Activated CD4-positive, alpha-beta T cell treated with anti-CD3 and anti-CD28 coated beads, Interleukin-2, Interleukin-6, amounts not matched to agents 100 ng/mL and 50 ng/mL, durations not matched to agents 16 hours and 8 hours (primary cell): Measurements from ENCODE around the gene C10orf62.
"Not testable (repeated sequence)": the region's sequence is repeated elsewhere in the genome, so short reads cannot be mapped to it uniquely, and the experiment has no call there.

Source experiments
- DNase-seq: peaks from one replicate; pipeline ENCODE4 v3.0.0-alpha.2; 2020

Gene C10orf62

DNA sequence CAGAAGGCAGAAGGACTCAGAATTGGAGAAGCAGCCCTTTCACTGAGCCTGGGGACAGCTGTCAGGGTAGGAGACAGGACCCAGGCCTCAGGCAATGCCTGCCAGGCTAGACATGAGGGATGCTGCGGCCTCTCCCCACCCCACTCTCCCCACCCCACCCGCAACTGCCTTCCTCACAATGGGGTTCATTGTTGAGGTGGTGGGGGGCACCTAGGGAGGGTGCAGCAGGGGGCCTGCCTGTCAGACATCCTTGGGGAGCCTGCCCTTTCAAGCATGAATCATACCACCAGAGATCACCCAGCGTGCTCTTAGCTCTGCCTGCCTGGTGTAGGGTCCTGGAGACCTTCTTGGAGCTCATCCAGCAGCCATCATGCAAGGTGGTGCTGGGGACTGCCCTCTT lies at the start of gene C10orf62:
C10orf62 (plus strand) TSS at position 243 of the 400 bp plus-strand sequence. CDS start 177 bp downstream, outside the sequence.
- no peak for DNase-seq

DNA sequence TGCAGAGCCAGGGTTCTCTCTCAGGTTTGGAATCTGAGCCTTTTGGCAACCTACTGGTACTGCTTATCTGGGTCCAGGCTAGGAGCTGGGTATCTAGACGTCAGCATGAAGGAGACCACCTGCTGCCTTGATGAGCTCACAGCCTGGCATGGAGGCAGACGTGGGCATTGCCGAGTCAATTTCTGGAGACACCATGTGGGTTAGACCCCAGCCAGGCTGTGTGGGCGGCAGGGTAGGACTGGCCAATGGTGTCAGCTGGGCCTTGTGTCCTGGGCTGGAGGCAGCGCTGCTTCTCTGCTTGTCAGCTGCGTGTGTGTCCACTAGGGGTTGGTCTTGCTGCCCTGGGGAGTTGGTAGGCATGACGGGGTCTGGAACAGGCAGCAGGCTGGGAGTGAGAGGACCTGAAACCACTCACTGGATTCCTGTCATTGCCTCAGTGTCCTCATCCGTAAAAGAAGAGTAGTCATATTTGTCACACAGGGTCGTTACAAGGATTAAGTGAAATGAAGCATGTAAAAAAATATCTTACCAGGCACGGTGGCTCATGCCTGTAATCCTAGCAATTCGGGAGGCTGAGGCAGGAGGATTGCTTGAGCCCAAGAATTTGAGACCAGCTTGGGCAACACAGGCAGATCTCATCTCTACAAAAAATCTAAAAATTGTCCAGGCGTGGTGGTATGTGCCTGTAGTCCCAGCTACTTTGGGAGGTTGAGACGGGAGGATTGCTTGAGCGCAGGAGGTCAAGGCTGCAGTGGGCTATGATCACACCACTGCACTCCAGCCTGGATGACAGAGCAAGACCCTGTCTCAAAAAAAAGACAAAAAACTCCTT lies 48.6 kb upstream of the C10orf62 start:
- no peak for DNase-seq

DNA sequence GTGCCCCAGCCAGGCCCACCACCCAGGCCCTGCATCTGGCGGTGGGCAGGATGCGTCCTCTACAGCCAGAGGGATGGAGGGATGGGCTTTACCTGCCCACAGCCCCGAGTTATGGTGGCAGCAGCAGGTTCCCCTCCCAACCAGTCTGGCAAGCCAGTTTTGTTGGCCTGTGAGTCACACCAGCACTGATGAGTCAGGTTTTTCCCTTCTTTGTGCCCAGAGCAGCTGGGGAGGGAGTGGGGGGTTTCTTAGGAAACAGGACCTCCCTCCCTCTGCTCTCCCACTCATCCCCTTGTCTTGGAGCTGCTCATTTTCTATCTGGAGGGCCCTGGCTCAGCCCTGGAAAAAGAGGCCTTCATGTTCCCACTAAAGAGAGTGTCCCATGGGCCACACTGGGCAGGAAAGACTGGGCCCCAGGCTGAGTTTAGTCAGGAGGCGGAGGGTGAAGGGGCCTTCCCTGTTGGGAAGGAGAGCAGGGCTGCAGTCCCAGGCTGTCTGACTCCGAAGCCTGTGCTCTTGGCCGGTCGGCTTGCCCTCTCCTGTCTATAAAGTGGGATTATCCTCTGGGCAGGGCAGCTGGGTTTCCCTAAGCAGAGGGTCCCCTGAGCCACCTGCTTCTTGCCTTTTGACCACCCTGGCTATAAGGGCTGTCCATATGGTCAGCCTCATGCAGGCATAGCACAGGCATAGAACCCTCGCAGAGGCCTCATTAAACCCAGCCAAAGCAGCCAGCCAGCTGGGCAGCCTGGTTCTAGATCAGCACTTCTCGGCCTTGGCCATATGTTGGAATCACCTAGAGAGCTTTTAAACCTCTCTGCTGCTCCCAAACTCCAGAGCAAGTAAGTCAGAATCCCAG lies 47.1 kb upstream of the C10orf62 start:
- DNase-seq = peak; percentile 65

- peak; percentile 83 for DNase-seq
Observed at GRCh38 chr10:97543025-97543546, 46.4 kb upstream of the C10orf62 start.

- DNase-seq = no peak
Observed at GRCh38 chr10:97546456-97547270, 42.9 kb upstream of the C10orf62 start.

DNA sequence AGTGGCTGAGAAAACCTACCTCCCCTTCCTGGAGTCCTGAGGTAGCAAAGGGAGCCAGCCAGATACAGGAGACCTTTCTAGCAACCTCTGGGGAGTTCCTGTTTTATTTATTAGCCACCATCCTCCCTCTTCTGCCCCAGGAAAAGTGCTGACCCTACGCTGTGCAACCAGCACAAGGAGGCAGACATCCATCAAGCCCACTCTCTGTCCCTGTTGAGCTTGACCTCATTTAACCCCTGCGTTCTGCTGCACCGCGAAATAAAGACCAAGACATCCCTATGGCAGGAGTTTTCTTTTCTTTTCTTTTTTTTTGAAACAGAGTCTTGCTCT lies 42.3 kb upstream of the C10orf62 start:
- no peak for DNase-seq

DNA sequence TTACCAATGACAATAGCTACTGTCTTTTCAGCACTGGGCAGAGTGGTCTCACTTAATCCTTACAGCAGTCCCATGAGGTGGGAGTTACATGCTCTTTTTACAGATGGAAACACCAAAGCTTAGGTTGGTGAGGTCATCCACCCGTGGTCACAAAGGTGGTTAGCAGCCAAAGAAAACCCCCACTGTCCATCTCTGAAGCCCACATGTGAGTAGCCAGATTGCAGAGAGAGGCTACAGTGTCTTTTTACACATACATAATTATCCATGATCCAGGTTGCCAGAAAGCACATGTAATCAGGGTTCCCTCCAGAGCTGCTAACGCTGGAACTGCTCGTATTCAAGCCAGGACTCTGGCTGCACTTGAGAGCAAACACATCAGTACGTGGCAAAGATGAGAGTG lies 41.6 kb upstream of the C10orf62 start:
- DNase-seq = no peak

DNA sequence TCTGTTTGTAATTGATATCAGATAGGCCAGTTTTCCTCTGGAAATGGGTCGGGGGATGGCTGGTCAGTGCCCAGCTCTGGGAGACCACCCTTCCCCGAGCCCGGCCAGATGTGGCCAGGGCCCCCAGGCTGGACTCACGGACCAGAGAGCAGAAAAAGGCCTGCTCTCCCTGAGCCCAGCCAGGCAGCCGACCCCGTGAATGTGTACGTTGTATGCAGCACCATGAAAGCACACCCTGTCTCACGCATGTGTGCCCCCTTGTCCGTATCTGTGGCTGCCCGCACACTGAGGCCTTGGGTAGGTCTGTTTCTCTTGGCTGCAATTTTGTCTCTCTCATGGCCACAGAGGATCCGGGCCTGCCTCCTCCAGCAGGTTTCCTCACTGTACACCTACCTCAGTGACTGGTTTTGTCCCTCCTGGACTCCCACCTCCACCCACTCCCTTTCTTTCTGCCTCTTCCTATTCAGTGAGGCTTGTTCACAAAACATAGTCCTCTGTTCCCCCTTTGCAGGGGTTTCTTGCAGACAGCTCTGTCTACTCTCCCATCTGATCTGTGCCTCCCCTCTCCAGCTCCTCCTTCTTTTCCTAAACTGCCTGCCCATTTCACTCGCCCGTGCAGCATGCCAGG lies 40.6 kb upstream of the C10orf62 start:
- DNase-seq = no peak

DNA sequence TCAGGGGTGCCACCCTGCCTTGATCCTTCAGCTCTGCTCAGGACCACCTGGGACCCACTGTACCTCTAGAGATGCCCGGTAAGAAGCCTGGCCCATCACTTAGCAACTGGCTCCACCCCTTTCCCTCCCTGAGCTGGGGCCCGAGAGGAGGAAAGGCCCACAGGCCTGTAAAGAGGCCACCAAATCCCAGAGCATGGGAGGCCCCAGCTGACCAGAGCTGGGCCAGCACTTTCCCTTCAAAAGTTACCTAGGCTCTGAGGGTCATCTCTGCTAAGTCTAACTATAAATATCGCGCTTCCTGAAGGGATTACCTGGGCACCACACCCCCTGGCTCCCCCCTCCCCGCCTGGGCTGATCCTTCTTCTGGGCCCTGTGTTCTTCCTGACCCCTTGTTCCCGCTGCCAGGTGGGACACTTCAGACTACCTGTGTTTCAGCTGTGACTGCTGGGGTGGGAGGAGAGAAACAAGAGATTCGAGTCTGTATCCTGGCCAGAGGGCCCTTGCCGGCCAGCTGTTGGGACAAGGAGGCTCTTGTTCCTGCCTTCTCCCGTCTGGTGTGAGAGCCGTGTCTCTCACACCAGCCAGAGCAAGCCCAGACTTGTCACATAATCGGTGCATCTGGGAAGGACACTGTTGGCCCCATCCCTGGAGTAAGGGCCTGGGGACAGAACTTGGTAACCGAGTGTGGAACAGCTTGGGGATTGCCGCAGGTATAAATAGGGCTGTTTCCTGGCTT lies 39.8 kb upstream of the C10orf62 start:
- no peak for DNase-seq

GRCh38 chr10:97550336-97551149 lies 39.0 kb upstream of the C10orf62 start:
- no peak for DNase-seq

- no peak for DNase-seq
Observed at GRCh38 chr10:97551271-97551670, 38.2 kb upstream of the C10orf62 start.

- peak; percentile 75 for DNase-seq
Observed at GRCh38 chr10:97553575-97554031, 35.9 kb upstream of the C10orf62 start.

DNA sequence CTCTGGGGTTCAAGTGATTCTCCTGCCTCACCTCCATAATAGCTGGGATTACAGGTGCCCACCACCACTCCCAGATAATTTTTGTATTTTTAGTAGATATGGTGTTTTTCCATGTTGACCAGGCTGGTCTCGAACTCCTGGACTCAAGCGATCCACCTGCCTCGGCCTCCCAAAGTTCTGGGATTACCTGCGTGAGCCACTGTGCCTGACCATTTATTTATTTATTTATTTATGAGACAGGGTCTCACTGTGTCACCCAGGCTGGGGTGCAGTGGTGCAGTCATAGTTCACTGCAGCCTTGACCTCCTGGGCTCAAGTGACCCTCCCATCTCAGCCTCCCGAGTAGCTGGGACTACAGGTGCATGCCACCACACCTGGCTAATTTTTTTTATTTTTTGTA lies 35.2 kb upstream of the C10orf62 start:
- DNase-seq = not testable (repeated sequence)

- DNase-seq = not testable (repeated sequence)
Observed at GRCh38 chr10:97555541-97555940, 34.0 kb upstream of the C10orf62 start.

DNA sequence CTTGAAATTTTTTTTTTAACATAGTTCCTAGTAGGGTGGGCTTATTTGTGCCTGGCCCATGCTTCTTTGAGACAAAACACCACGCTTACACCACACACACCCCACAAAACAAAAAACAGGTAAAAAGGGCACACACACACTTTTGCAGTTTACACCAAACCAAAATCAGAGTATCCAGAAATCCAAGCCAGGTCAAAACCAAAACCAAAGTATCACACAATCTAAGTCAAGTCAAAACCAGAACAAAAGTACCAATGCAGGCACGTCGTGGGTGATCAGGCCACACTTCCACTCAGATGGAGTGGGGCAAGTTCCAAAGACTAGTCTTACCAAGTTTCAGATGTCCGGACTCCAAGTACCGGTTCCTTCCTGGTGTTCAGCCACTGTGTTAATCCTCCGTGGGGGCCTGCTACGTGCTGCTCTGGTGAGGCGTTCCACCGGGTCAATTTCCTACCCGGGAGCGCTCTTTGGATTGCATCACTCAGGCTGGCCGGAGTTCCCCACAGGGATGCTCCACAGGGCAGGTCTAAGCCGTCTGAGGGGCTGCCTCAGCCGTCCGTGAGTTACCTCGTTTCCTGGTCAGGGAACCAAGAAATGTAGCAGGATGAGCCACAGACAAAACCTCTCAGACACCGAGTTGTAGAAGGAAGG lies 28.7 kb upstream of the C10orf62 start:
- peak; percentile 20 for DNase-seq

DNA sequence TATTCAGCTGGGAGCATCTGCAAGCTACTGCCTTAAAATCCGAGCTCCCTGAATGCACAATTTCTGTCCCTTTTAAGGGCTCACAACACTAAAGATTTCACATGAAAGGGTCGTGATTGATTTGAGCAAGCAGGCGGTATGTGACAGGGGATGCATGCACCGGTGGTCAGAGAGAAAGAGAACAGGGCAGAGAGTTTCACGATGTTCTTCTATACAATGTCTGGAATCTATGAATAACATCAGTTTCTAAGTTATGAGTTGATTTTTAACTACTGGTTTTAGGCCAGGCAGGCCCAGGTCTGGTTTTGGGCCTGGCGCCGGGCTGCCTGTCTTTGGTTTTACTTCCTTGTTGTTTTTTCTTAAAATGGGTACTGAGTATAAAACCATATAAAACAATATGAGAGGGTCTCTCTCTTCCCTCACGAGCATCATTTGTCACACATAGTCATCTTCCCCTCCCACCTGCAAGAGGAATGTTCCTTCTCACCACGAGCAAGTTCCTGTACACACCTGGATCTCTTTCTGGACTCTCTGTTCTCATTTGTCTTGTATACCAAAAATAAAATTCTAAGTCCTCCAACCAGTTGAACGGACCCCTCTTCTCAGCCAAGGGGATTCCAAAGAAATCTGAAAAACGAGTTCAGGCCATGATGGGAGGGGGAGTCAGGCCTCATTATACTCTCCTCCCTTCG lies 28.0 kb upstream of the C10orf62 start:
- not testable (repeated sequence) for DNase-seq

DNA sequence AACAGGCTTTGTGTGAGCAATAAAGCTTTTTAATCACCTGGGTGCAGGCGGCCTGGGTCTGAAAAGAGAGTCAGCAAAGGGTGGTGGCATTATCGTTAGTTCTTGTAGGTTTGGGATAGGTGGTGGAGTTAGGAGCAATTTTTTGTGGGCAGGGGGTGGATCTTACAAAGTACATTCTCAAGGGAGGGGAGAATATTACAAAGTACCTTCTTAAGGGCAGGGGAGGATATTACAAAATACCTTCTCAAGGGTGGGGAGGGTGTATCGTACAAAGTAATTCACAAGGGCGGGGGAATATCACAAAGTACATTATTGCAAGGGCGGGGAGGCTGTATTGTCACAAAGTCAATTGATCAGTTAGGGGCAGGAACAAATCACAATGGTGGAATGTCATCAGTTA lies 27.2 kb upstream of the C10orf62 start:
- DNase-seq = not testable (repeated sequence)

DNA sequence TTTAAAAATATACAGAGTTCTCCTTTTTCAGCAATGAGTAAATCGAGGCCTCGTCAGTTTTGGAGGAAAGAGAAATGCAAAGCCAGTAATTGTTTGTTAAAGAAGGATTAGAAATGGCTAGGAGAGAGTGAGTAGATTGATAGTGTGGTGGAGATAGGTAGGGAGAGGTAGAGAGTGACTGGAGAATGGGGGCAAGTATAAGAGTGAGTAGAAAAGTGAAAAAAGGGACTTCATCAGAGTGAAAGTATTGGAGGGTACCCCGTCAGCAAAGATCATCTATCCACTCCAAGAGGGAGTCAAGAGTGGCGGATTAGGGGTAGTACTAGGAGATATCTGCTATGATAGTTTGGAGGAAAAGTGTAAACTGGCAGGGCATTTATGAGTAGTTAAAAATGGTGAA lies 26.2 kb upstream of the C10orf62 start:
- no peak for DNase-seq

DNA sequence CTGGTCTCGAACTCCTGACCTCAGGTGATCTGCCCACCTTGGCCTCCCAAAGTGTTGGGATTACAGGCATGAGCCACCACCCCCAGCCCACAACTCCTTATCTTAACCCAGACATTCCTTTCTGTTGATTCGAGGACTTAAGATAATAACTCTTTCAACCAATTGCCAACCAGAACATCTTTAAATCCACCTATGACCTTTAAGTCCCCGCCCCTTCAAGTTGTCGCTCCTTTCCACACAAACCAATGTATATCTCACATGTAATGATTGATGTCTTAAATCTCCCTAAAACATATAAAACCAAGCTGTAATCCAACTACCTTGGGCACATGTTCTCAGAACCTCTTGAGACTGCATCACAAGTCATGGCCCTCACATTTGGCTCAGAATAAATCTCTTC lies 24.7 kb upstream of the C10orf62 start:
- DNase-seq = no peak
